Peyer's patch (tissue), 4 donors: ENCODE measurements around the gene HCRTR2. TPM values are rescaled to one million over a fixed set of nuclear protein-coding genes. Genes with fewer than 3 reads are reported as not detected.

Experiments used
- DNase-seq, 3 donors: peaks; one replicate each; pipeline ENCODE4 v3.0.0-alpha.2; 2017 to 2019
- H3K27ac ChIP-seq, 4 donors: fragments of 200-600 bp; sonication (generic); one replicate each; pipeline ENCODE4 v1.5.1; 2016 to 2019
- H3K27me3 ChIP-seq, 2 donors: fragments of 200-600 bp; sonication (generic); one replicate each; pipeline ENCODE4 v1.5.1; 2019
- H3K36me3 ChIP-seq, 3 donors: fragments of 200-600 bp; sonication (generic); one replicate each; pipeline ENCODE4 v1.5.1; 2016 to 2019
- H3K4me1 ChIP-seq, 4 donors: fragments of 200-600 bp; sonication (generic); one replicate each; pipeline ENCODE4 v1.5.1; 2016 to 2019
- H3K4me3 ChIP-seq, 4 donors: fragments of 200-600 bp; sonication (generic); 1 replicate in 3 of 4; 2 replicates in 1 of 4; pipeline ENCODE4 v1.5.1; 2016 to 2019; ENCODE audit warnings: mild to moderate bottlenecking in 1 of 4
- H3K9me3 ChIP-seq, 4 donors: fragments of 200-600 bp; sonication (generic); one replicate each; pipeline ENCODE4 v1.5.1; 2016 to 2019; ENCODE audit warnings: mild to moderate bottlenecking in 1 of 4
- CTCF ChIP-seq, 6 experiments: fragments of 450-650 bp in 4 of 6; fragments of 200-600 bp in 2 of 6; sonication (generic) in 1 of 6; IDR thresholded peaks; one replicate each; pipeline ENCODE4 v1.5.1; 2017 to 2019; ENCODE audit warnings: antibody characterized with exemption in 6 of 6, mild to moderate bottlenecking in 3 of 6, moderate library complexity in 1 of 6
- POLR2A ChIP-seq, 2 donors: fragments of 450-650 bp; IDR thresholded peaks; one replicate each; pipeline ENCODE4 v1.5.1; 2017; ENCODE audit warnings: antibody characterized with exemption in 2 of 2, mild to moderate bottlenecking in 2 of 2, moderate library complexity in 2 of 2
- total RNA-seq, 4 donors: library from RNA; depleted of rRNA; stranded (reverse); fragments of >200 nt; gene quantifications; one replicate each; pipeline ENCODE4 v1.1.0, GENCODE V29; 2016

HCRTR2 gene
- total RNA-seq, 4 donors from 2014 or later, result not detected

GRCh38 chr6:55199239-55199638, 24.9 kb downstream of the HCRTR2 start:
- Histone ChIP-seq H3K36me3 (no peaks in the 10 kb centered on the region), H3K27ac (no peak overlapping the region), H3K4me1 (no peaks in the 10 kb centered on the region), H3K4me3 (no peak overlapping the region), H3K27me3 (no peaks in the 10 kb centered on the region), H3K9me3 (no peaks in the 10 kb centered on the region)
- no peak for DNase-seq
- TF ChIP-seq POLR2A (IDR thresholded peaks at IDR 0.05) (no peak), CTCF (IDR thresholded peaks at IDR 0.05) (no peak)

GRCh38 chr6:55208478-55209458, 34.5 kb downstream of the HCRTR2 start:
- Histone ChIP-seq H3K9me3 (no peaks in the 10 kb centered on the region), H3K4me3 (no peak overlapping the region), H3K4me1 (no peaks in the 10 kb centered on the region), H3K27me3 (no peaks in the 10 kb centered on the region), H3K36me3 (no peaks in the 10 kb centered on the region), H3K27ac (no peak overlapping the region)
- TF ChIP-seq POLR2A (IDR thresholded peaks at IDR 0.05), result no peak
- TF ChIP-seq CTCF (IDR thresholded peaks at IDR 0.05), result no peak
- DNase-seq, result no peak

GRCh38 chr6:55210952-55211351, 36.6 kb downstream of the HCRTR2 start:
- no peak for DNase-seq
- Histone ChIP-seq H3K36me3 (no peaks in the 10 kb centered on the region), H3K4me3 (no peak overlapping the region), H3K27ac (no peak overlapping the region), H3K4me1 (no peaks in the 10 kb centered on the region), H3K9me3 (no peaks in the 10 kb centered on the region), H3K27me3 (no peaks in the 10 kb centered on the region)
- TF ChIP-seq POLR2A (IDR thresholded peaks at IDR 0.05), result no peak
- TF ChIP-seq CTCF (IDR thresholded peaks at IDR 0.05), result no peak

GRCh38 chr6:55212156-55212555, 37.8 kb downstream of the HCRTR2 start:
- H3K36me3 ChIP-seq, result no peaks in the 10 kb centered on the region
- no peak overlapping the region for H3K27ac ChIP-seq
- TF ChIP-seq CTCF (IDR thresholded peaks at IDR 0.05) (no peak), POLR2A (IDR thresholded peaks at IDR 0.05) (no peak)
- no peak for DNase-seq
- H3K9me3 ChIP-seq, result no peaks in the 10 kb centered on the region
- H3K4me1 ChIP-seq, result no peaks in the 10 kb centered on the region
- no peak overlapping the region for H3K4me3 ChIP-seq
- no peaks in the 10 kb centered on the region for H3K27me3 ChIP-seq

GRCh38 chr6:55220961-55221360, 46.6 kb downstream of the HCRTR2 start:
- Histone ChIP-seq H3K9me3 (no peaks in the 10 kb centered on the region), H3K36me3 (no peaks in the 10 kb centered on the region), H3K27ac (no peak overlapping the region), H3K4me3 (no peak overlapping the region), H3K4me1 (no peaks in the 10 kb centered on the region), H3K27me3 (no peaks in the 10 kb centered on the region)
- DNase-seq, result no peak
- TF ChIP-seq POLR2A (IDR thresholded peaks at IDR 0.05) (no peak), CTCF (IDR thresholded peaks at IDR 0.05) (no peak)
